ENCODE data around the gene TMEM100.
A peak's percentile ranks its signal among the peaks of the same experiment; 100 is the strongest.

Gene TMEM100

GRCh38 chr17:55727275-55727674 lies 4.6 kb upstream of the TMEM100 start:
- Histone ChIP-seq H3K27me3 (ENCODE audit: control insufficient read depth, low read length) (no peaks in the 10 kb centered on the region), H3K4me3 (ENCODE audit: low read length) (no peak overlapping the region), H4K20me1 (ENCODE audit: control insufficient read depth, insufficient read depth, low read depth, low read length) (no peaks in the 10 kb centered on the region), H3K4me2 (ENCODE audit: low read length) (no peak overlapping the region), H3K9me3 (ENCODE audit: control insufficient read depth, insufficient read depth, low read length) (no peaks in the 10 kb centered on the region), H3K27ac (ENCODE audit: low read depth, low read length) (no peak overlapping the region), H3K79me2 (ENCODE audit: control insufficient read depth, low read length) (peaks cover 10% of the 10 kb centered on the region), H3K4me1 (ENCODE audit: control insufficient read depth, low read length) (peaks cover 34% of the 10 kb centered on the region), H3K36me3 (ENCODE audit: control insufficient read depth, low read length) (no peaks in the 10 kb centered on the region), H3F3A (ENCODE audit: control insufficient read depth, insufficient read depth) (no peaks in the 10 kb centered on the region), H3K9me2 (replicated peaks; ENCODE audit: control insufficient read depth, low read length) (no peaks in the 10 kb centered on the region)
- TF ChIP-seq CTCF (IDR thresholded peaks at IDR 0.05; ENCODE audit: low read depth, low read length, poor library complexity, severe bottlenecking) (no peak), EZH2phosphoT487 (IDR thresholded peaks at IDR 0.05; ENCODE audit: borderline replicate concordance, low read length) (no peak)

GRCh38 chr17:55726440-55726839 lies 3.8 kb upstream of the TMEM100 start:
- Histone ChIP-seq H3K4me3 (ENCODE audit: low read length) (no peak overlapping the region), H4K20me1 (ENCODE audit: control insufficient read depth, insufficient read depth, low read depth, low read length) (no peaks in the 10 kb centered on the region), H3K27ac (ENCODE audit: low read depth, low read length) (no peak overlapping the region), H3F3A (ENCODE audit: control insufficient read depth, insufficient read depth) (no peaks in the 10 kb centered on the region), H3K79me2 (ENCODE audit: control insufficient read depth, low read length) (peaks cover 10% of the 10 kb centered on the region), H3K27me3 (ENCODE audit: control insufficient read depth, low read length) (no peaks in the 10 kb centered on the region), H3K36me3 (ENCODE audit: control insufficient read depth, low read length) (peaks cover under 1% of the 10 kb centered on the region; the same call in 1 of the 2 replicates), H3K9me2 (replicated peaks; ENCODE audit: control insufficient read depth, low read length) (no peaks in the 10 kb centered on the region), H3K4me2 (ENCODE audit: low read length) (no peak overlapping the region), H3K4me1 (ENCODE audit: control insufficient read depth, low read length) (peaks cover 34% of the 10 kb centered on the region), H3K9me3 (ENCODE audit: control insufficient read depth, insufficient read depth, low read length) (no peaks in the 10 kb centered on the region)
- TF ChIP-seq EZH2phosphoT487 (IDR thresholded peaks at IDR 0.05; ENCODE audit: borderline replicate concordance, low read length), result no peak
- TF ChIP-seq CTCF (IDR thresholded peaks at IDR 0.05; ENCODE audit: low read depth, low read length, poor library complexity, severe bottlenecking), result no peak

GRCh38 chr17:55723488-55723848 lies 804 bp upstream of the TMEM100 start:
- Histone ChIP-seq H3K4me2 (ENCODE audit: low read length) (peak overlapping the region; percentile 62), H3K27me3 (ENCODE audit: control insufficient read depth, low read length) (no peaks in the 10 kb centered on the region)

More at GRCh38 chr17:55723488-55723848, 804 bp upstream of the TMEM100 start:
- no peak for TF ChIP-seq EZH2phosphoT487 (IDR thresholded peaks at IDR 0.05; ENCODE audit: borderline replicate concordance, low read length)
- TF ChIP-seq CTCF (IDR thresholded peaks at IDR 0.05; ENCODE audit: low read depth, low read length, poor library complexity, severe bottlenecking), result no peak
- peaks cover 6% of the 10 kb centered on the region for H3K36me3 ChIP-seq (ENCODE audit: control insufficient read depth, low read length)
- no peak overlapping the region; the same call in 1 of the 2 replicates for H3K4me3 ChIP-seq (ENCODE audit: low read length)
- H3K9me3 ChIP-seq (ENCODE audit: control insufficient read depth, insufficient read depth, low read length), result no peaks in the 10 kb centered on the region
- H4K20me1 ChIP-seq (ENCODE audit: control insufficient read depth, insufficient read depth, low read depth, low read length), result no peaks in the 10 kb centered on the region
- peaks cover 30% of the 10 kb centered on the region for H3K4me1 ChIP-seq (ENCODE audit: control insufficient read depth, low read length)
- H3K27ac ChIP-seq (ENCODE audit: low read depth, low read length), result no peak overlapping the region
- H3F3A ChIP-seq (ENCODE audit: control insufficient read depth, insufficient read depth), result no peaks in the 10 kb centered on the region
- no peaks in the 10 kb centered on the region for H3K9me2 ChIP-seq (replicated peaks; ENCODE audit: control insufficient read depth, low read length)
- peaks cover 10% of the 10 kb centered on the region for H3K79me2 ChIP-seq (ENCODE audit: control insufficient read depth, low read length)
